A673 (cell line): ENCODE results near the gene KCNIP3. TPM values are rescaled to one million over a fixed set of nuclear protein-coding genes. Genes with fewer than 3 reads are reported as not detected.

Source experiments
- BruUV-seq: library from RNA; stranded (reverse); fragments of 400-500 nt; replicated peaks from 2 replicates; lab custom pipeline; 2021; lab: Mats Ljungman, UMichigan
- CTCF ChIA-PET: fragments of 300-600 bp; sonication (Branson Sonifier 250); formaldehyde crosslinking; loops from one replicate; lab custom pipeline; 2022; ENCODE audit warnings: antibody characterized with exemption; lab: Charles Lee
- POLR2A ChIA-PET: fragments of 300-600 bp; sonication (Branson Sonifier 250); formaldehyde crosslinking; loops from one replicate; lab custom pipeline; 2022; ENCODE audit warnings: antibody characterized with exemption; ENCODE audit not compliant: low non-redundant PET; lab: Charles Lee
- DNase-seq: peaks from one replicate; pipeline ENCODE4 v3.0.0-alpha.2; 2015; ENCODE audit warnings: low spot score
- H3K27ac ChIP-seq: fragments of 200-600 bp; sonication (generic); 2 replicates; pipeline ENCODE4 v1.5.1; 2016; ENCODE audit warnings: mixed run types, low read depth, mild to moderate bottlenecking, mixed read lengths, antibody characterized with exemption, low read length; ENCODE audit not compliant: poor library complexity, severe bottlenecking
- H3K27me3 ChIP-seq: fragments of 200-600 bp; sonication (generic); replicated peaks from 2 replicates; pipeline ENCODE4 v1.6.1; 2017; ENCODE audit warnings: mixed run types, low read depth, mild to moderate bottlenecking, mixed read lengths, antibody characterized with exemption, low read length; ENCODE audit not compliant: insufficient read depth, poor library complexity
- H3K36me3 ChIP-seq: fragments of 200-600 bp; sonication (generic); 2 replicates; pipeline ENCODE4 v1.6.1; 2016; ENCODE audit warnings: mixed run types, mild to moderate bottlenecking, mixed read lengths, antibody characterized with exemption, low read length; ENCODE audit not compliant: insufficient read depth, poor library complexity, severe bottlenecking
- H3K4me1 ChIP-seq: fragments of 200-600 bp; sonication (generic); 2 replicates; pipeline ENCODE4 v1.6.1; 2017; ENCODE audit warnings: mixed run types, mild to moderate bottlenecking, mixed read lengths, antibody characterized with exemption, low read length; ENCODE audit not compliant: insufficient read depth, poor library complexity, severe bottlenecking
- H3K4me3 ChIP-seq: fragments of 200-600 bp; sonication (generic); 2 replicates; pipeline ENCODE4 v1.5.1; 2016; ENCODE audit warnings: low read depth, mixed run types, mild to moderate bottlenecking, mixed read lengths, low read length; ENCODE audit not compliant: poor library complexity, severe bottlenecking
- H3K9me3 ChIP-seq: fragments of 200-600 bp; sonication (generic); 2 replicates; pipeline ENCODE4 v1.6.1; 2016; ENCODE audit warnings: mixed run types, low read depth, mild to moderate bottlenecking, mixed read lengths, antibody characterized with exemption, low read length; ENCODE audit not compliant: poor library complexity, severe bottlenecking
- CTCF ChIP-seq: fragments of 300-800, 200-600 bp; sonication (generic); conservative IDR thresholded peaks from 2 replicates; pipeline ENCODE4 v1.5.1; 2017; ENCODE audit warnings: low read depth, mild to moderate bottlenecking, antibody characterized with exemption, low read length, moderate library complexity, mixed read lengths
- EZH2 ChIP-seq: fragments of 200-600 bp; sonication (generic); IDR thresholded peaks from 2 replicates; pipeline ENCODE4 v1.6.1; 2017; ENCODE audit warnings: borderline replicate concordance, low read depth, mild to moderate bottlenecking, mixed read lengths, antibody characterized with exemption, low read length; ENCODE audit not compliant: poor library complexity, severe bottlenecking
- intact Hi-C: fragments of 100-400 bp; cut with micrococcal nuclease; formaldehyde crosslinking; loops from one replicate; pipeline ENCODE4 v1.10.0; 2022; ENCODE audit not compliant: unreplicated experiment
- total RNA-seq: library from RNA; stranded (reverse); gene quantifications from 2 replicates; pipeline ENCODE4 v1.2.3, GENCODE V29; 2021

Gene KCNIP3
- total RNA-seq, 1 experiment from 2014 or later, result 0.45 TPM

GRCh38 chr2:95333056-95333455, 35.9 kb downstream of the KCNIP3 start:
- ChIA-PET POLR2A (no interaction called here), CTCF (no interaction called here)
- Histone ChIP-seq H3K27me3 (no peaks in the 10 kb centered on the region), H3K9me3 (no peaks in the 10 kb centered on the region), H3K36me3 (no peaks in the 10 kb centered on the region), H3K4me3 (no peak overlapping the region), H3K4me1 (peaks cover 14% of the 10 kb centered on the region), H3K27ac (no peak overlapping the region)
- no peak for TF ChIP-seq EZH2
- no peak for TF ChIP-seq CTCF
- BruUV-seq, result no TSS peak
- intact Hi-C loops, result no loop called here
- no peak for DNase-seq

GRCh38 chr2:95333888-95334338, 36.8 kb downstream of the KCNIP3 start:
- peak; percentile 79 for DNase-seq
- Histone ChIP-seq H3K36me3 (no peaks in the 10 kb centered on the region), H3K4me3 (no peak overlapping the region), H3K27ac (peak overlapping the region; percentile 52), H3K27me3 (no peaks in the 10 kb centered on the region), H3K9me3 (no peaks in the 10 kb centered on the region), H3K4me1 (peaks cover 14% of the 10 kb centered on the region)
- intact Hi-C loops, result no loop called here
- ChIA-PET POLR2A (no interaction called here), CTCF (no interaction called here)
- TF ChIP-seq CTCF (no peak), EZH2 (no peak)
- BruUV-seq, result no TSS peak

GRCh38 chr2:95334916-95335641, 37.9 kb downstream of the KCNIP3 start:
- intact Hi-C loops, result no loop called here

More at GRCh38 chr2:95334916-95335641, 37.9 kb downstream of the KCNIP3 start:
- no peak for DNase-seq
- CTCF ChIA-PET, result no interaction called here
- no peaks in the 10 kb centered on the region for H3K36me3 ChIP-seq
- no peak for TF ChIP-seq EZH2
- TF ChIP-seq CTCF, result no peak
- no peaks in the 10 kb centered on the region for H3K27me3 ChIP-seq
- H3K4me3 ChIP-seq, result no peak overlapping the region
- peaks cover 14% of the 10 kb centered on the region for H3K4me1 ChIP-seq
- H3K9me3 ChIP-seq, result no peaks in the 10 kb centered on the region
- H3K27ac ChIP-seq, result no peak overlapping the region
- POLR2A ChIA-PET, result no interaction called here
- BruUV-seq, result no TSS peak
